ENCODE data around the gene RASSF5.

- TF ChIP-seq EZH2 (IDR thresholded peaks at IDR 0.05; ENCODE audit: low read length), result no peak
- TF ChIP-seq, protein P1, sequence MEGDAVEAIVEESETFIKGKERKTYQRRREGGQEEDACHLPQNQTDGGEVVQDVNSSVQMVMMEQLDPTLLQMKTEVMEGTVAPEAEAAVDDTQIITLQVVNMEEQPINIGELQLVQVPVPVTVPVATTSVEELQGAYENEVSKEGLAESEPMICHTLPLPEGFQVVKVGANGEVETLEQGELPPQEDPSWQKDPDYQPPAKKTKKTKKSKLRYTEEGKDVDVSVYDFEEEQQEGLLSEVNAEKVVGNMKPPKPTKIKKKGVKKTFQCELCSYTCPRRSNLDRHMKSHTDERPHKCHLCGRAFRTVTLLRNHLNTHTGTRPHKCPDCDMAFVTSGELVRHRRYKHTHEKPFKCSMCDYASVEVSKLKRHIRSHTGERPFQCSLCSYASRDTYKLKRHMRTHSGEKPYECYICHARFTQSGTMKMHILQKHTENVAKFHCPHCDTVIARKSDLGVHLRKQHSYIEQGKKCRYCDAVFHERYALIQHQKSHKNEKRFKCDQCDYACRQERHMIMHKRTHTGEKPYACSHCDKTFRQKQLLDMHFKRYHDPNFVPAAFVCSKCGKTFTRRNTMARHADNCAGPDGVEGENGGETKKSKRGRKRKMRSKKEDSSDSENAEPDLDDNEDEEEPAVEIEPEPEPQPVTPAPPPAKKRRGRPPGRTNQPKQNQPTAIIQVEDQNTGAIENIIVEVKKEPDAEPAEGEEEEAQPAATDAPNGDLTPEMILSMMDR (optimal IDR thresholded peaks at IDR 0.05 in 1 of 3, IDR thresholded peaks at IDR 0.05 in 1 of 3, conservative IDR thresholded peaks at IDR 0.05 in 1 of 3; ENCODE audit: extremely low read depth in 1 of 3, insufficient read depth in 2 of 3, low read length in 3 of 3), result no peak
Measured at GRCh38 chr1:206565995-206566394, 58.7 kb downstream of the RASSF5 start.

All from keratinocyte (primary cell).